Central memory CD4-positive, alpha-beta T cell (primary cell): ENCODE measurements around the gene RYR2.

Experiments
- DNase-seq: peaks from one replicate; pipeline ENCODE4 v3.0.0; 2022

RYR2 gene

DNA sequence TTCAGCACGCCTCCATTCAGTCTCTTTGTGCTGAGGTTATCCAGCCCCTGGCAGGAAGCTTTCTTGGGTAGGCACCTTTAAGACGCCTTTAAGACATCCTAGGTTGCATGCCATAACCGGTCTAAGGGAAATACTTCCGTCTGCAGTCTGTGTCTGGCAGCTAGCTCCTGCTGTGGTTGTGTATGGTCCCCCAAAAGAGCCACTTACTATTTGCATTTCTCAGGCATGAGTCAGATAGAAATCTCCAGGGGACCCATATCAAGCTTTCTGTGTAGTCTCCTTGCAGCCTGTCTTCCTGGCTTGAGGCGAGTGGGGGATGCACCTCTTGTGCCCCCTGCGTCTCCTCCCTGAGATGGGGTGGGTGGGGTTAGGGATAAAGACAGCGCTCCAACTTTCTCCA is 10.0 kb upstream of the RYR2 start:
- DNase-seq = no peak

DNA sequence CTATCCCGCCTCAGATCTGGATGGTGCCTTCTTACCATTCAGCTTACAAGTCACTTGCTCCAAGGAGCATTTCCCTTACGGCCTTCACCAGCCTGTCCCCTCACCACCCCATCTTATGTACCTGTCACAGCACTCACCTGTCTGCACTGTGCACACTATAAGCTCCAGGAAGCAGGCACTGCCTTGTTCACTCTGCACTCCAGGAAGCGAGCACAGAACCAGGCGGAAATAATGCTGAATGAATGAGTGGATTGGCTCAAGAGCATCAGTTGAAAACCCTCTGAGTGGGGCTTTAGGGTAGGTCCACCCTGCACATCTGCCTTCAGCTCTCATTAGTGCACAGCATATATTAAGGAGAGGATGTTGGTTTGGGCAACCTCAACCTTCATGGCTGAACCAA is 8.9 kb upstream of the RYR2 start:
- no peak for DNase-seq

DNA sequence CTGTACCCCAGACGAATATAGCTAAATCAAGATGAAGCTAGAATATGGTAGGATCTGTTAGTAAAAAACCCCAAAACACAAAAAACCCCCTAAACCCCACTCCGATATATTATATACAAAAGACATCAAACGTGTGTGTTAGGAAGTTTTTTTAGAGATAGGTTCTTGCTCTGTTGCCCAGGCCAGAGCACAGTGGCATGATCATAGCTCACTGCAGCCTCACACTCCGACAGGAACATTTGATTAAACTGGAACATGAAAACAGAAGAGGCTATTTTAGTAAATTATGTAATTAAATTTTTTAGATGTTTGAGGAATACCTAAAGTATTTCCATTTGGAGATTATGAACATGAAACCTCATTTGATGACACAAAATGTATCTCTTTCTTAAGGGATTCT is 8.2 kb upstream of the RYR2 start:
- no peak for DNase-seq

DNA sequence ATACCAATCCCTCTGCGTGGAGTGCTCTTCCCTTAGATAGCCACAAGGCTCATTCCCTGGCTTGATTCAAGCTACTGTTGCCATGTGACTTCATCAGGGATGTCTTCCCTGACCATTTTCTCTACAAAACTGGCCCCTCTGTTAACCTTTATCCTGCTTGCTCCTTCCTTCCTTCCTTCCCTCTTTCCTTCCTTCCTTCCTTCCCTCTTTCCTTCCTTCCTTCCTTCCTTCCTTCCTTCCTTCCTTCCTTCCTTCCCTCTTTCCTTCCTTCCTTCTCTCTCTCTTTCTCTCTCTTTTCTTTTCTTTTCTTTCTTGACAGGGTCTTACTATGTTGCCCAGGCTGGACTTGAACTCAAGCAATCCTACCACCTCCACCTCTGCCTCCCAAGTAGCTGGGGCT is 6.2 kb upstream of the RYR2 start:
- no peak for DNase-seq

DNA sequence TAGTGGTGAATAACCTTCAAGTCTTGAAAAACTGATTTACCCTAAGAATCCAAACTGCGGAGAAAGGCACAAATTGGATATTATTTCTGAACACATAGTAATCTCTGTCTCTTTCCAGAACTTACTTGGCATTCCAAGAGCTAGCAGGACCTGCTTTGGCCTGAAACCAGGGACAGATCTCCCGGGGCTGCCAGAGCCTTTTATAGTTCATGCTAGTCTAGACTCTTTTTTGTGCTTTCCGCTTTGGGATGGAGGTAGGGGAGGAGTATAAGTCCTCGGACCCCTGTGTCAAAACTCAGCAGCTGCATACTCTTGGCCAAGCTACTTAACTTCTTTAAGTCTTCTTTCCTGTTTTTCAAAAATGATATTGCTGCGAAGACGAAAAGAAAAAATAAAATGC is 3.8 kb upstream of the RYR2 start:
- no peak for DNase-seq

DNA sequence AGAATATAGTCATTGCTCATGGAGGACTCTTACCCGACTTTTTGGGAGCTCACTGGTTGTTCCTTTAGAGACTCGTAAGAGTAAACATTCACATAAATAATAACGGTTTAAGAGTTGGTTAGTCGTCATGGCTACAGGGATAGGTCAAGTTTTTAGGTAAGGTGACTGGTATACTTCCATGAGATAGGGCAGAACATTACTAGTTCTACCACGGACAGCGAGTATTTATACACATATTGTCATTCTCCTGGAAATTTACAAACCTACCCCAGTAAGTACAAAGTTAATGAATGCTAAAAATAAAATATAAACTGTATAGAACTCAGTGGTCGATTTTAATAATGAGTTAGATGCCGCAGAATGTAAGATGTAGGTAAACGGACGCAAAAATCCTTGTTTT is 1.2 kb upstream of the RYR2 start:
- DNase-seq = no peak

DNA sequence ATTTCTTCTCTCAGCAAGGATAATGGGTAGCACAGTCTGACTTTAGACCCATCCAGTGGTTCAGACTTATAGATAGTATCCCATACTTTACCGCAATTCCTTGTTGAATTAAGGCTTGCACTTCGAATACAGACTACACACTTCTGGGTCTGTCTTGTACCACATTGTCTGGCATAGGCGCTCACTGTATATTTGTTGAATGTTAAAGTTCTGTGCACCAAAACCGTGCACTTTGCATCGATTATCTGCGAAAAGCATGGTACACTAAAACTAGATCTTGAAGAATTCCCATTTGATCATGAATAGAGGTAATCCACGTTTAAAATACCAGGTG is 556 bp upstream of the RYR2 start:
- no peak for DNase-seq

DNA sequence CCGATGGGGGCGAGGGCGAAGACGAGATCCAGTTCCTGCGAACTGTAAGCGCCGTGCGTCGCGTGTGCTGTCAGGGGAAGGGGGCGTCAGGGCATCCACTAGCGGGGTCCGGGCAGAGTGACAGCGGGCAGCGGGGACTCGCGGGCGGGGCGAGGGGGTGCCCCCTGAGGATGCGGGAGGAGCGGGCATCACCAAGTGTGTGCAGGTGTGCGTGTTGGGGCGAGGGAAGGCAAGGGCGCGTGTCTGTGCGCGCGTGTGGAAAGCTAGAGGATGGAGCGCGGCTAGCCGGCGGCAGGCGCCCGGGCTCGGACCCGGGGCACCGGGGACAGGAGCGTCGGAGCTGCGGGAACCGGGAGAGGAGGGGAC is 525 bp downstream of the RYR2 start:
- no peak for DNase-seq

DNA sequence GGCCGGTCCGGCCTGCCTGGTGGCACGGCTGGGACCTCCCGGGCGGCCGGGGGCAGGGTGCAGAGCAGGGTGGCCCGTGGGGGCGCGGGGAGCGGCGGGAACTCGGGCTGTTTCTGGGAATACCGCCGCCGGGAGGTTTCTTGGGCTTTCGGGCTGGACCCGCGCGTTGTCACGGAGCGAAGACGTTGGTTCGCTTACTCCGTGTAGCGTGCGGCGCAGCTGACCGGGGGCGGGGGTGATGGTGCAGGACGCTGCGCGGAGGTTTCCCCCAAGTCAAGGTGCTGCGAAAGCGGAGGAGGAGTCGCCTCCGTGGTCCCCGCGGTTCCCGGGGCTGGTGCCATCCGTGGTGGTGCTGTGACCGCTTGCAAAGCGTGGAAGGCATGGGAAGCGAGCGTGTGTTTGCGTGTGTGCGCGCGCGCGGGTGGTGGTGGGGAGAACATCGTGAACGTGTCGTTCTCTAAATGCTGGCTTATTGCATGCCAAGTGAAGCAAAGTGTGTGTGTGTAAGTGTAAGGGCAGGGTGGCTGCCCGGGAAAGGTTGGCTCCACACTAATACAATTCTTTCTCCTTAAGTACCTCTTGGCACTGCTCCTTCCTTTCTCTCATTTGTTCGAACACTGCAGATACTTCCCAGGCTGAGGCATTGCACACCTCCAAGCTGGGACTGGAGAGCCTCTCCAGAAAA is 1.1 kb downstream of the RYR2 start:
- DNase-seq = no peak

DNA sequence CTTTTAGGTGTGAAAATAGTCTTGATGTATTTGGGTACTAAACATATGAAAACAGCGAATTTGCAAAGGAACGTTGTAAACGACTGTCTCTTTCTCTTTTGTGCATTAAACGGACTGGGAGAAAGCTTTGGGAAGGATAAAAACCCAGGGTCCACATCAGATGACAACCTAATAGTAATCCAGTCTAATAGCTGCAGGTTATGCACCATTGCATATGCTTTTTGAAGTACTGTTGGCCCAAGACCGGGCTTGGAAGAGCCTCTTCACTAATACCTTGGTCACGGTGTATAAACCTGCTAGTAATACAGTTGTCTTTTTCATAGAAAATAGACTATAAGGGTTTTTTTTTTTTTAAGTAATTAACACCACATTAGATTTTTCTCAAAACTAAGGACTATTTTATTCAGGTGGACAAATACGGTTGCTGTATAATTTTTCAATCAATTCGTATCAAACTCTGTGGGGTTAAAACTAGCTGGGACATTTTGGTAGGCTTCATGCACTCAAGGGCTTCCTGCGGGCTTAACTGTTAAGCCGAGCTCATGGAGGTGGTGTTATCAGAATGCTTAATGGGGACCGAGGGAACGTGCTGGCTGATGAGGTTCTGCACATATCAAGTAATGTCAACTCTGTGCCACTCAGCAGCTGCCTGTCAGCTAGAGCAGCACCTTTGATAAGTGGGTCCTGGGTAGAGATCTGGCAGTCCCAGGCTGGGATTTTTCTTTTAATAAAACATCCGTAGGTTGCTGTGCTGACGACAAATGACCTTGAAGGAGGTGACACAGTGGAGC is 2.1 kb downstream of the RYR2 start:
- DNase-seq = no peak

DNA sequence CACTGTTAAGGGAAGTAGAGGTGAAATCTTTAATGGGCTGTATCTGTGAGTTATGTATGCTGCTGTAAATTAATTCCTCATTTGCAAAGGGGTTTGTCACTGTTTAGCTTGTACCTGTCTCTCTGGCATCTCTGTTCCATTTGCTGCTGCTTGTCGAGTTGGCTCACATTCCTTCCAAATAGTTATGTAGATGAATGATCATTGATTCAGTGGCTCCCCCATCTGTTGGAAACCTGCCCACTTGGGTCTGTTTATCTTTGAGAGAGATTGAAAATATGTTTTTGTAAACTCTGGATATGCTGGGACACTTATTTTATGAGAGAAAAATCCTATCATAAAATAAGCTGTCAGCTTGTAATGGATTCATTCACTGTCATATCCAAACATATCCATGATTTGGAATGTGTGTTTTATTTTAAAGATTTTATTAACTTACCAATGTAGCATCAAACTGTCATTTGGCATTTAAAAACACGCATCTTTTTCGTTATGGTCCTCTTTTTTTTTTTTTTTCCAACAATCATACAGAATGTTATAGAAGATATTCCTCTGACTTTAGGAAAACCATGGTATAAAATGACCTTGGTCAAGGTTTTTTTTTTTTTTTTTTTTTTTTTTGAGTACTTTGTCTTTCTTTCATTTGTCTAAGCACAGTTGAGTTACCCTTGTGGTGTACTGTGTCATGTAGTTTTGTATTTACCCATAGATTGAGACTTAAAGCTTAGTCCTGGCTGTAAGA is 3.5 kb downstream of the RYR2 start:
- DNase-seq = no peak

DNA sequence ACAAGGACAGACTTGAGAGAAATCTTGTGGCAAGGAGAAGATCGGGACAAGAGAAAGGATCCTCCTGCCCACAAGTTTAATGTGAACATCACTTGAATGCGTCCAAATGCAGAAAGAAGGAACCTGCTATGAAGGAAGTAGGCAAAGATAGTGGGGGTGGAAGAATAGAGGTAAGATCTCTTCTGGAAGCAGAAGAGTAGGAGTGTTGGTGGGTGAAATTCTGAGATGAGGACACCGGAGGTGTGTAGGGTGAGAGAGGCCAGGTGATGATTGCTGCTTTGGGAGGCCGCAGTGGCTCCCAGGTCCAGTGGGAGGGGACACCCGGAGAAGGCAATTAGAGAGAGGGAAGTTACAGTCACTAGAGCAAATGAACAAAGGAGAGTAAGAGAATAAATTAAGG is 6.8 kb downstream of the RYR2 start:
- DNase-seq = no peak

DNA sequence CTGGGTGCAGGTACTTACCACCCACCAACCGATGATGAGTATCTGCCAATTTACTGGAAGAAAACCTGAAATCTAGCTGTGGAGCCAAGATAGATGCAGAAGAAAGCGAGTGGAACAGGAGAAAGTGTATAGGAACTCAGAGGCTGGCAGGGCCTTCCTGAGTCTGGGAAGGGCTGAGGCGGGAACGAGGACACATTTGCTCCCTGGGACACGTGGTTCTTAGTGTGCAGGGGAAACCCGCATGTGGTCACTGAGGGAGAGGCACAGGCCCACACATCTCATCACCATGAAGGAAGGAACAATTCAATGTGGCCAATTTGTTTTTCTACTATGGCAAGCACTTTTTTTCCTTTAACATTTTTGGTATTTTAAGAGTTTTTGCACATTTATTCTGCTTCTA is 8.2 kb downstream of the RYR2 start:
- no peak for DNase-seq

DNA sequence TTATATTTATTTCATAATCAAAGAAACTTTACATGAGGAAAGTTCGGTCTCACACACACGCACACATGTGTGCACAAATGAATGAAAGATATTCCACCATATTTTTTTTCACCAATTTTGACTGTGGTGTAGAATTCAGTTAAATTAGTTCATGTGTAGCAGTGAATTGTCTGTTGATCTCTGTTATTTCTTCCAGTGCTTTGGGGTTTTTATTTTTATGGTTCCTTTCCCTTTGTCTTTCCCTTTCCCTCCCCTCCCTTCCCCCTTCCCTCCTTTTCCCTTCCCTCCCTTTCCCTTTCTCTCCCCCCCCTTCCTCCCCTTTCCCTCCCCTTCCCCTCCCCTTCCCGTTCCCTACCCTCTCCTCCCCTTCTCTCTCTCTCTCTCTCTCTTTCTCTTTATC is 8.9 kb downstream of the RYR2 start:
- DNase-seq = no peak

DNA sequence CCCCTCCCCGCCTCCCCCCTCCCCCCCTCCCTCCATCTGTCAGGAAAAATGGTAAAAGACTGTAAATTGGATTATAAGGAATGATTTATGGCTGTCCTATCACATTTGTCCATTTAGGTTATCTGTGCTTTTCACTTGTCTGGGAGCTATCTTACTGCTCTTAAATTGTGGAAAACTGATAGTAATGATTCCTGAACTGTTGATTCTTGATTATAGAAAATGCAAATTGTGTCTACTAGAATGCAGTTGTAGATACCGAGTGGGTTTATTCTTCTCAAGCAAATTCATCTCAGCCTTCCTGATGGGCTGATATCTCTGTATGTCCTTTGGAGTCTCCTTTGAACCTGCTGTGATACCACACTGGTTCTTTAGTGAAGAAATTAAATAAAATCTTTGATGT is 12.3 kb downstream of the RYR2 start:
- DNase-seq = no peak

DNA sequence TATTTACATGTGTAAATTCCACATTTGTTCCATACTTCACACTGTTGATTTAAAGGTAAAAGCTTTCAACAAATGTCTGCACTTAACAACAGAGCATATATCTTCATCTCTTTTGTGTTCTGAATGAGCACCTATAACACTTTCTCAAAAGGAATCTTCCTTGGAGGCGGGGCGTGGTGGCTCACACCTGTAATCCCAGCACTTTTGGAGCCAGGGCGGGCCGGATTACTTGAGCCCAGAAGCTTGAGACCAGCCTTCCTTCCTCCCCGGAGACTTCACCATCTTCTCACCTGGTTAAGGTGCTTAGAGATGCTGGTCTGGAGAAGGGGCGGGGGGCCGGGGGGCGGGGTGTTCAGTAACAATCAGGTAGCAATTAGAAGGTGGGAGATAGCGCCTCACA is 16.5 kb downstream of the RYR2 start:
- DNase-seq = no peak

DNA sequence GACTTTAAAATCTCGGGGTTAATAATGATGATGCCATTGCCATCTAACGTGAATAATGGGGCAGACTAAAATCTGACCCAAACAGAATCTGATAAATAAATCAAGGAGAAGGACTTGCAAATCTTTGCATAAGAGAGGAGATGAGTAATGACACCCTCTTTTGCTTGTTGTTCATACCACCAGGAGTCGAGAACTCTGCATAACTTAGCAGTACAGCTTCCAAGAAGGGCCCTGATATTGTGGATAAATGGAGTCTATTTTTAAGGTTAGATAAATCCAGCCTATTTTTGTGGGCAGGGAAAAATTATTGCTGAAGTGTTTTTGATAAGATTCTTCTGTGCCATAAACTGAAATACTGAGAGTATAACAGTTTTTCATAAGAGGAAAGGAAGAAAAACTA is 17.3 kb downstream of the RYR2 start:
- DNase-seq = no peak

DNA sequence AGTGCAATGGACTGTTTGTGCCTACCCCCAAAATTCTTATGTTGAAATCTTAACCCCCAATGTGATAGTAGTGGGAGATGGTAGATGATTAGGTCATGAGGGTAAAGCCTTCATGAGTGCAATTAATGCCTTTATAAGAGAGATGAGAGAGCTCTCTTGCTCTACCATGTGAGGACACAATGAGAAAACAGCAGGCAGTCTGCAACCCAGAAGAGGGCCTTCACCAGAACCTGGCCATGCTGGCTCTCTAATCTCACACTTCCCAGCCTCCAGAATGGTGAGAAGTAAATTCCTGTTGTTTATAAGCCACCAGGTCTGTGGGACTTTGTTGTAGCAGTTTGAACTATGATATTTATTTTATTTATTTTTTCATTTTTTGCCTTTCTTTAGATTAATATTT is 21.0 kb downstream of the RYR2 start:
- no peak for DNase-seq

DNA sequence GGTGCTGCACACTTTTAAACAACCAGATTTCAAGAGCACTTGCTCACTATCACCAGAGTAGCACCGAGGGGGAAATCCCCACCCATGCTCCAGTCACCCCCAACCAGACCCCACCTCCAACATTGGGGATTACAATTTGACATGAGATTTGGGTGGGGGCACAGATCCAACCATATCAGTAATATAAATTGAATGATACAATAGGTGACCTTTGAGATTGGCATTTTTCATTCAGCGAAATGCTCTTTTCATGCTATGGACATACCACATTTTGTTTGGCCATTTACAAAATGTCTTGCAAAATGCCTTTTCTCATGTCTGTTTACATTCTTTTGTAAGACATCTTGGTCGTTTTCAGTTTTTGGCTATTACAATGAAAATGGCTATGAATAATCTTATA is 23.9 kb downstream of the RYR2 start:
- DNase-seq = no peak

DNA sequence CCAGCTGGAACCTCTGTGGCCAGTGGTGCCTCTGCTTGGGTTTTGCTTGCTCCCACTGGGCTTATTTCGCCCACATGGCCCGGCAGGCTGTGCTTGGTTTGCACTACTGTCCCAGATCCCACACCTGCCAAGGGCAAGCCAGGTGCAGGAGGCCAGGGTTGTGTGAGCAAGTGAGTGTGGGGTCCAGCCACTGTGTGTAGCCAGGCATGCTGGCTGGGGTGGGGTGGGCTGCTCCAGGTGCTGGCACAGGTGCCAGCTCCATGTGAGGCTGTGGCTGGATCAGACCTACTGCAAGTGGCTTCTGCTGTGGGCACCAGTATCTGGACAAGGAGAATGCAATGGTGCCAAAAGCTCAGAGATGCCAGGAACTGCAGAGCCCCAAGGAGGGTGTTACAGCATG is 28.5 kb downstream of the RYR2 start:
- DNase-seq = no peak

DNA sequence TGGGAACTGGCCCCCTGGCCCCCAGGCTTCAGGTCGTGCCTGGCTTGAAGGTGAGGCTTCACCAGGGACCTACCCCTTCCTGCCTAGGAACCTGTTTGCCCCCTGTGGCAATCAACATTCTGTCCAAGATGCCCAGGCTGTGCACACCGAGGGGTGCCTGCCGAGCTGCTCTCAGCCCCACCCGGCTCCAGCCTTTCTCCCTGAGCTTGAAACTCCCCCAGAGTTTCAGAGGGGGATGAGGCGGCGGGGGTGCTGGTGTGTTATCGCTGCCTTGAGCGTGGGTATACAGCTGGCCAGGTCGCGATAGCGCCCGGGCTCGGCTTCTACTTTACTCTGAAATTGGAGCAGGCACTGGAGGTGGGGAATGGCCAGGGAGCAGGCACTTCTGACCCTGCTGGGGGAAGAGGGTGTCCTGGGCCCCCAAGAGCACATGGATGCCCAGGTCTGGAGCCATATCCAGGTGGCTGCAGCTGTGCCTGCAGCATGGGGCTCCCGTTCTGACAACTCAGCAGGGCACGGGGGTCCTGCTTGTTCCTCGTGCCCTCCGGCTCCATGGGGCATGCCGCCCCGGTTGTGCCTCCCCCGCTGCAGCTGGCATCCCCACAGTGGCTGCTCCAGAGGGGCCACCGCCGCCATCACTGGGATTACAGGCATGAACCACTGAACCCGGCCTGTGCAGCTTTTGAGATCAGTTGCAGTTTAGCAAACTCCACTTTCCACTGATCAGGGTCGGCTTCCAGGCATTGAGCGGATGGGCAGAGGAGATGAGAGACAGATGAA is 29.8 kb downstream of the RYR2 start:
- no peak for DNase-seq

DNA sequence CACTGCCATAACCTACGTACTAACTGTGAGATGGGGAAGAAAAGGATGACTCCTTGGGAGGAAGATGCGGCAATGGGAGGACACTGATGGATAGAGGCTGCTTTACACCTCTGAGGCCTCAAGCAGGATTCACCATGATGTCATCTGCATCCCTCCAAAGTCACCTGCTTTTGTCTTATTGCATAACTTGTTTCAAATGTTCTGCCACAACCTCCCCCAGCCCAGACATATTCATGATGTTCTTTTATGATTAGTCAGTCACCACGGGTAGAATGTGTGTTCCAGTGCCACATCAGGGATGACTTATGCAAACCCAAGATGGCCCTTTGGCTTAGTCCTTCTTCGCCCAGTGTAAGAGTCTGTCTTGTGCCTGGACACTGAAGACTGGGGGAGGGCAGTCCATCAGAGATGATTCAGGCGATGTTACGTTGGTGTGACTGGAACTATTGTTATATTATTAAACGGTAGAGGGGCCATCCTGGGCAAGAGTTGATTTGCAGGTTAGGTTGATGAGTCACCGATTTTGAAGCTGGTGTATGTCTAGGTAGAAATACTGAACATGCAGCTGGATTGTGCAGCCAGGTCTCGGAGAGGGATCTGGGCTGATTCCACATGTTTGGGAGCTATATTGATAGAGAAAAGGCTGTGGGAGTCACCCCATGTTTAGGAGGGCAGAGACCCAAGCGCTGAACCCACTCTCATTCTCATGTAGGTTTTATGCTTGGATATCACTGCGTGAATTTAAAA is 32.6 kb downstream of the RYR2 start:
- DNase-seq = no peak
